HG03135 (cell line): ENCODE measurements around the gene SRMS.

Experiments
- ATAC-seq: cut with Tn5 transposase; IDR thresholded peaks from one replicate; pipeline ENCODE4 v1.9.1; 2021; ENCODE audit warnings: mild to moderate bottlenecking, moderate library complexity; ENCODE audit not compliant: unreplicated experiment

The SRMS gene

GRCh38 chr20:63553933-63554290 is 6.4 kb upstream of the SRMS start, which contains the start of gene FNDC11:
FNDC11 (plus strand) TSS chr20:63554159; CDS start chr20:63555664, 1,505 bp downstream.
- ATAC-seq, result peak; percentile 20

DNA sequence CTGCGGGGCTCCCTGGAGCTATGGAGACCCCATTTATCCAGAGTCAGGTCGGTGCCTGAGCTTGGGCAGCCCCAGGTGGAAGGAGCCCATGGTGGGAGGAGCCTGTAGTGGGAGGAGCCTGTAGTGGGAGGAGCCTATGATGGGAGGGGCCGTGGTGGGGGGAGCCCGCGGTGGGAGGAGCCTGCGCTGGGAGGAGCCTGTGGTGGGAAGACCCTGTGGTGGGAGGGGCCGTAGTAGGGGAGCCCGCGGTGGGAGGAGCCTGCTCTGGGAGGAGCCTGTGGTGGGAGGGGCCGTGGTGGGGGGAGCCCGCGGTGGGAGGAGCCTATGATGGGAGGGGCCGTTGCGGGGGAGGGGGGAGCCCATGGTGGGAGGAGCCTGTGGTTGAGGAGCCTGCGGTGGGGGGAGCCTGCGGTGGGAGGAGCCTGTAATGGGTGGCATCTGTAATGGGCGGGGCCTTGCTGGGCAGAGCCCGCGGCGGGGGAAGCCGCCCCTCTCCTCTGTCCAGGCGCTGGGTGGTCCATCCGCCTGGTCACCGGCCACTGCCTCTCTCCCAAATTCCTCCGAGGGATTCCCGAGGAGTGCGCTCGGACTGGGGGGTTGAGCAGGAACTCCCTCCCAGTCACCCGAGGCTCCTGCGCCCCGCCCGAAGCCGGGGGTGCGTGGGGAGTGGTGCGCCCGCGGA is 5.8 kb upstream of the SRMS start:
- ATAC-seq, result peak; percentile 42

- ATAC-seq, result peak; percentile 36
Observed at GRCh38 chr20:63552481-63553249, 5.1 kb upstream of the SRMS start.

GRCh38 chr20:63551068-63551467 is 3.5 kb upstream of the SRMS start:
- ATAC-seq, result no peak

GRCh38 chr20:63549679-63550282 is 2.2 kb upstream of the SRMS start:
- ATAC-seq, result no peak

GRCh38 chr20:63549019-63549418 is 1.5 kb upstream of the SRMS start:
- ATAC-seq, result no peak

GRCh38 chr20:63548542-63548941 is 993 bp upstream of the SRMS start:
- no peak for ATAC-seq

GRCh38 chr20:63546956-63547724 is 409 bp downstream of the SRMS start:
- no peak for ATAC-seq

- no peak for ATAC-seq
Observed at GRCh38 chr20:63546256-63546955, 1.1 kb downstream of the SRMS start.

DNA sequence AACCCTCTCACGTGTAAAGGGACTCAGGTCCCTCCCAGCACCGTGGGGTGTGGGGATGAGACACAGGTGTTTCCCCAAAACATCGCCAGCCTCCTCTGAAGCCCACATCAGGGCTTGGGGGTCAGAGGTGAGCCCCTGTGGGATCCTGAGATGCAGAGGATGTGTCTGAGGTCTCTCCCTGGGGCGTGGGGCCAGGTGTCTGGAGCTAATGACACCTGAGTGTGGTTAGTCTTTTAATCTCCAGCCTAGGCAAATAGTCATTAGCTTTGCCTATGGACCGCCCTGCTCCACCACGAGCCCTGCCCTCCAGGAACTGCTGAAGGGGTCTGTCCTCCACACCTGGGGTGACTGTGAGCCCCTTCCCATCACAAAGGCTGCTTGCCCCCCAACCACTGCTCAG is 1.7 kb downstream of the SRMS start:
- no peak for ATAC-seq

DNA sequence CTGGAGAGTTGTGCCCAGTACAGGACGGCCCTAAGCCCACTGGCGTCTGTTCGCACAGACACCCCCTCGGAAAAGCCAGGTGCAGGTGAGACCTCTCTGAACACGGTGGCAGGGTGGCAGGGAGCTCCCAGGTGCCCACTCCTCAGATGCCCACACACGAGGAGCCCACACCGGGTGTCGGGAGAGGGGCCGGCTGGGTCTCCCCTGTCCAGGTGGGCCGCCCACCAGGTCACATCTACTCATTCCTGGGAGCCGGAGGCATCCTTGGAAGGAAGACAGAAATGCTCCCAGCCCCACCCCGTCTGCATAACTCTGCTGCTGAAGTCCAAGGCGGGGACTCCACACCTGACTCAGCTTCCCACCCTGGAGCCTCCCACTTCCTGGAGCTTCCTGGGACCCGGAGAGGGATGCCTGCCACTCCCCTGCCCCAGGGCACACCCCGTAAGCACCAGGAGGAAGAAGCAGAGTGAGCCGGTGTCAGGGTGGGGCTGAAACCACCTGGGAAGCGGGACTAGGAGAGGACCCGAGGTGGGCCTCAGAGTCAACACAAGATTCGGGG is 2.5 kb downstream of the SRMS start:
- ATAC-seq, result no peak

GRCh38 chr20:63544241-63544957 is 3.1 kb downstream of the SRMS start:
- no peak for ATAC-seq

GRCh38 chr20:63543733-63544132 is 3.8 kb downstream of the SRMS start:
- ATAC-seq, result no peak

DNA sequence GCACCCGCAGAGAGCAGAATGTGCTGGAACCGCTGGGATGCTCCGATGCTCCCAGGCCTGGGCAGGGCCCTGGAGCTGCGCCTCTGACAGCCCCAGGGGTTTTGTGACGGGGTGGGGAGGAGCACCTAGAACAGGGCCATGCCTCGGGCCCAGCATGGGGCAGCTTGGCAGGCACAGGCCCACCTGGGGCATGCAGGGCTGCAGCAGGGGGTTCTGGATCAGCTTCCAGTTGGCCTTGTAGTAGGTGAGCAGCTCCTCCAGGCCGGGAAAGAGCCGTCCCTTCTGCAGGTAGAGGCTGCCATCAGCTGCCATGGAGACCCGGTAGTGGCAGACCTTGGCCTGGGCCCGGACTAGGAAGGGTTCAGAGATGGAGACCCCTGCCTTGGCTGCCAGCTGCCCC is 4.4 kb downstream of the SRMS start:
- ATAC-seq, result no peak

DNA sequence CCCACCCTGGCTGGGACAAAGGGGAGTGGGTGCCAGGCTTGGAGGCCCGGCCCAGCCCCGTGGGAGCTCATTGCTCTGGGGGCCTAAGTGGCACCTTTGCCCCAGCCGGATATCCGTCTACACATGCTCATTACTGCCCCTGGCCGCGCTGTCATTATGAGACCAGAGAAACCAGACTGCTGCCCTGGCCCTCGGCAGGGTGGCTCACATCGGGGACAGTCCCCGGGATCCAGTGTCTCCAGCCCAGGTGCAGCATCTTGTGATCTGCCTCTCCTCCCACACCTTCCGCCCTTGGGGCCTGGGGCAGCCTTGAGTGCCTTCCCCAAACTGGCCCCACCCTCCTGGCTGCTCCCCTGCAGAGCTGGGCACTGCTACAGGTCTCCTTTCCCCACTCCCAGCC is 4.9 kb downstream of the SRMS start:
- ATAC-seq, result no peak

DNA sequence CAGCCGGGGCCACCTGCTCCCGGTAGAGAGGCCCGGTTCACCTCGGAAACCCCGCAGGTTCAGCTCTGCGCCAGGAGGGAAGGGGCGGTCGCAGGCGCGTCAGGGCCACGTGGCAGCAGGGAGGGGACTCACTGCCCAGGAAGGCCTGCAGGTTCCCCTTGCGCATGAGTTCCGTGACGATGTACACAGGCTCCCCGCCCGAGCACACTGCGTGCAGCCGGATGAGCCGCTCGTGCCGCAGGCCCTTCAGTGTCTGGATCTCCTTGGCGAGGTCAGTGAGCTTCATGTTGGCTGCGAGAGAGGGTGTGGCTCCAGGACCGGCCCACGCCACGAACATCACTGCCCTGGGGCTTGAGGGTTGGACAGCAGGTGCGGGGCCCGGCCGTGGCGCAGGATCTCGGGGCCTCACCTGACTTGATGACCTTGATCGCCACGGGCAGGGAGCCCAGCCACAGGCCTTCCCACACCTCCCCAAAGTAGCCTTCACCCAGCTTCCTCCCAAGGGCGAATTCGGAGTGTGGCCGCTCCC is 5.5 kb downstream of the SRMS start:
- no peak for ATAC-seq

DNA sequence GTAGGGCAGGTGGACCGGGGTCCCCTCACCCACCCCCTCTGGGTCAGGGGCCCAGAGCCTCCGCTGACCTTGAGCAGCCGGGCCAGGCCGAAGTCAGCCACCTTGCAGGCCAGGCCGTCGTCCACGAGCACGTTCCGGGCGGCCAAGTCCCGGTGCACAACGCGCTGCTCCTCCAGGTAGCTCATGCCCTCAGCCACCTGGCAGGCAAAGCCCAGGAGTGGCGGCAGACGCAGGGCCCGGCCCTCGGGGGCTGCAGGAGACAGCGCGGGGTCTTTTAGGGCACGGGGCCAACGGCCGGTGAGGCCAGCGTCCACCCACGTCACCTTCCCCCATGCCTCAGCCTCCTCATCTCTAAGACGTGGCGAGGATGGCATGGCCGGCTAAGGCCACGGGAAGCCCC is 6.2 kb downstream of the SRMS start:
- no peak for ATAC-seq

DNA sequence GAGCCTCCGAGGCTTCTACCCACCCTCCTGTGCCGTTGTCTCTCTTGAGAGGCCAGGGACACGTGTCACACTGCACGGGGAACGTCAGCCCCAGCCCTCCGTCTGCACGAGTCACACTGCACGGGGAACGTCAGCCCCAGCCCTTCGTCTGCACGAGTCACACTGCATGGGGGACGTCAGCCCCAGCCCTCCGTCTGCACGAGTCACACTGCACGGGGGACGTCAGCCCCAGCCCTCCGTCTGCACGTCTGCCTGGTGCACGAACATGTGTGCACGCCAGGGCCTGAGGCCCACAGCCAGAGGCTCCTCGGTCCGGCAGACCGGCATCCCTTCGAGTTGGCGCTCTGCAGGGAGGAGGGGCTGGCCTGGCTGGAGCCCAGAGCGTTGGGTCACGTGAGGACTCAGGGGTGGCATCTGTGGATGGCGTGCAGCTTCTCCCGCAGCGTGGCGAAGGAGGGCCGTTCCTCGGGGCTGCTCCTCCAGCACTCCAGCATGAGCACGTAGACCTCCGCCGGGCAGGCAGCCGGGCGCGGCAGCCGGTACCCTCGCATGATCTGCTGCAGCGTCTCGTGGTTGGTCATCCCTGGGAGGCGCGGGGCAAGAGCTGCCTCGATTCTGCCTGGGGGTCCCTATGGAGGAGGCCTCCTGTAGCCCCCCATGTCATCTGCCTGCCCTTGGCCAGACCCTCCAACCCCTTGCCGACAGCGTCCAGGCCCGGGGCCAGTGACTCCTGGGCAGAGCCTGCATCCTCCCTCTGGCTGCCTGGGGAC is 6.9 kb downstream of the SRMS start:
- no peak for ATAC-seq
